ENCODE results near the gene SEC14L2.

GRCh38 chr22:30435674-30436126, 38.9 kb downstream of the SEC14L2 start:
- no peak for TF ChIP-seq POLR2A (IDR thresholded peaks at IDR 0.05; ENCODE audit: low read depth, low read length)
- peak in 1 of 2 donors; percentile 11 for TF ChIP-seq CTCF (IDR thresholded peaks at IDR 0.05; ENCODE audit: extremely low read depth in 1 of 2, insufficient read depth in 1 of 2, low read depth in 1 of 2, low read length in 2 of 2)
- TF ChIP-seq POLR2AphosphoS5 (IDR thresholded peaks at IDR 0.05; ENCODE audit: insufficient read depth, low read depth, low read length), result peak; percentile 77
- TF ChIP-seq EZH2 (IDR thresholded peaks at IDR 0.05; ENCODE audit: borderline replicate concordance, low read depth, low read length, severe bottlenecking), result no peak
- TF ChIP-seq MAX (IDR thresholded peaks at IDR 0.05; ENCODE audit: insufficient read depth, insufficient read length), result no peak
- TF ChIP-seq MYC (IDR thresholded peaks at IDR 0.05; ENCODE audit: low read depth, low read length), result no peak
- TF ChIP-seq JUN (IDR thresholded peaks at IDR 0.05; ENCODE audit: borderline replicate concordance, insufficient read depth, insufficient read length, low read depth), result no peak
- peak; percentile 15 for TF ChIP-seq GATA2 (IDR thresholded peaks at IDR 0.05; ENCODE audit: insufficient read depth, insufficient read length, low read depth, low read length)
- no peak for TF ChIP-seq FOS (IDR thresholded peaks at IDR 0.05; ENCODE audit: borderline replicate concordance, insufficient read depth, low read length)

Data from endothelial cell of umbilical vein (primary cell).